Measurements from ENCODE around the gene TRIM32. TPM values are rescaled to one million over a fixed set of nuclear protein-coding genes. Genes with fewer than 3 reads are reported as not detected.

The TRIM32 gene
- total RNA-seq, 1 donor from 2014 or later = 14.5 TPM

DNA sequence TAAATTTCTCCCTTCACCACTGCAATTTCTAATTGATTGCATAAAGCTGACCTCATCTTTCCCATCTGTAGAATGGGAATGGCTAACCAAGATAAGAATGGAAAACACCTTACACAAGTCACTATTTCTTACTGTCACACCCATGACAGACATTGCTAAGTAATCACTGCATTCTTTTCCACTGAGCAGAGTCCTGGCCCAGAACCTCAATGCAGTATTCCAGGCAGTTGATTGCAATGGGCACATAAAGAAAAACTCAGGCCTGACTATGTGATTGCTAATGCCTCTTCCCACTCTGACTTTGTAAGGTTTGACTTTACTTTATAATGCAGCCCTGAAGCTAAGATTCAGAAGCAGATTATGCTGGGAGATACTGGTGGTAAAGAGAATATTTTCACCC is 29.3 kb downstream of the TRIM32 start:
- TF ChIP-seq, protein P1, sequence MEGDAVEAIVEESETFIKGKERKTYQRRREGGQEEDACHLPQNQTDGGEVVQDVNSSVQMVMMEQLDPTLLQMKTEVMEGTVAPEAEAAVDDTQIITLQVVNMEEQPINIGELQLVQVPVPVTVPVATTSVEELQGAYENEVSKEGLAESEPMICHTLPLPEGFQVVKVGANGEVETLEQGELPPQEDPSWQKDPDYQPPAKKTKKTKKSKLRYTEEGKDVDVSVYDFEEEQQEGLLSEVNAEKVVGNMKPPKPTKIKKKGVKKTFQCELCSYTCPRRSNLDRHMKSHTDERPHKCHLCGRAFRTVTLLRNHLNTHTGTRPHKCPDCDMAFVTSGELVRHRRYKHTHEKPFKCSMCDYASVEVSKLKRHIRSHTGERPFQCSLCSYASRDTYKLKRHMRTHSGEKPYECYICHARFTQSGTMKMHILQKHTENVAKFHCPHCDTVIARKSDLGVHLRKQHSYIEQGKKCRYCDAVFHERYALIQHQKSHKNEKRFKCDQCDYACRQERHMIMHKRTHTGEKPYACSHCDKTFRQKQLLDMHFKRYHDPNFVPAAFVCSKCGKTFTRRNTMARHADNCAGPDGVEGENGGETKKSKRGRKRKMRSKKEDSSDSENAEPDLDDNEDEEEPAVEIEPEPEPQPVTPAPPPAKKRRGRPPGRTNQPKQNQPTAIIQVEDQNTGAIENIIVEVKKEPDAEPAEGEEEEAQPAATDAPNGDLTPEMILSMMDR (IDR thresholded peaks at IDR 0.05) = no peak
- no peaks in the 10 kb centered on the region for H3K4me1 Mint-ChIP-seq
- intact Hi-C loops (cut with micrococcal nuclease) = no loop called here
- DNase-seq (no peak), ATAC-seq (ENCODE audit: low read depth) (no peak)
- peaks cover 2% of the 10 kb centered on the region for H3K27me3 Mint-ChIP-seq
- no peak overlapping the region for H3K4me3 Mint-ChIP-seq
- ChIA-PET POLR2A (no interaction called here), CTCF (no interaction called here)
- H3K27ac Mint-ChIP-seq = no peak overlapping the region
- H3K9me3 Mint-ChIP-seq = no peaks in the 10 kb centered on the region
- no peaks in the 10 kb centered on the region for H3K36me3 Mint-ChIP-seq (ENCODE audit: low read depth)

DNA sequence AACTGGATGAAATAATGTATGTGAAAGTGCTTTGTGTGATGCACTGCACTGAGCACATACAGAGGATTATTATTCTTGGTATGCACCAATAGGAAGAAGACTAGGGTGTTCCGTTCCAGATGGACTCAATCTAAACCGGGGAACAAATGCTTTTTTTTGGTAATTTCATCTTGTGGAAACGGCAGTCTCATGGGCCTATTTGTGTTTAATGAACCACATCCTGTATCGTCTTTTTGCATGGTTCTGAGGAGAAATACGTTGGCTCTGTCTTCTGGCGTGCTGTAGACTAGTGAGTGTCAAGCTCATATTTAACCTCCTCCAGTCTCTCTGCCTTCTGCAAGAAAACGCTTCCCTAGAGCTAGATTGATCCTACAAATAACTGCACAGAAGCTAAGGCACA is 30.0 kb downstream of the TRIM32 start:
- H3K9me3 Mint-ChIP-seq = no peaks in the 10 kb centered on the region
- H3K36me3 Mint-ChIP-seq (ENCODE audit: low read depth) = no peaks in the 10 kb centered on the region
- TF ChIP-seq, protein P1 (IDR thresholded peaks at IDR 0.05) = no peak
- DNase-seq = no peak
- H3K27me3 Mint-ChIP-seq = peaks cover 2% of the 10 kb centered on the region
- H3K4me1 Mint-ChIP-seq = no peaks in the 10 kb centered on the region
- ATAC-seq (ENCODE audit: low read depth) = no peak
- H3K4me3 Mint-ChIP-seq = no peak overlapping the region
- ChIA-PET POLR2A (no interaction called here), CTCF (no interaction called here)
- intact Hi-C loops (cut with micrococcal nuclease) = no loop called here
- H3K27ac Mint-ChIP-seq = no peak overlapping the region

DNA sequence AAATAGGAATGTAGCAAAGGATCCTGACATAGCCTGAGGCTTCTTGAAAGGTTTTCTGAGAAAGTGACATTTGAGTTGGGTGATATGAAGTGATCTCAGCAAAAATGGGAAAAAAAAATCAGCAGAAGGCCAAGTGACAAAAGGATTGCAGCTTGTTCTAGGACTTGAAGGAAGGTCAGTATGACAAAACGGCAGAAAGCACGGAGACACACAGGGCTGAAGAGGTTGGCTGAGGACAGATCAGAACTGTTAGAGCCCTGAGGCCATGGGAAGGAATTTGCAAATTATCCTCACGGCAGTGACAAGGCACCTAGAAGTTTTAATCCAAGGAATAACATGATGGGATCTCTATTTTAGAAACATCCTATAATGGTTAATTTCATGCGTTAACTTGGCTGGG is 31.0 kb downstream of the TRIM32 start:
- Mint-ChIP-seq H3K9me3 (no peaks in the 10 kb centered on the region), H3K36me3 (ENCODE audit: low read depth) (no peaks in the 10 kb centered on the region), H3K27ac (no peak overlapping the region), H3K4me3 (no peak overlapping the region), H3K4me1 (no peaks in the 10 kb centered on the region), H3K27me3 (peaks cover 2% of the 10 kb centered on the region)
- ATAC-seq (ENCODE audit: low read depth) (no peak), DNase-seq (no peak)
- TF ChIP-seq, protein P1 (IDR thresholded peaks at IDR 0.05) = no peak
- POLR2A ChIA-PET = no interaction called here
- intact Hi-C loops (cut with micrococcal nuclease) = no loop called here
- CTCF ChIA-PET = no interaction called here

DNA sequence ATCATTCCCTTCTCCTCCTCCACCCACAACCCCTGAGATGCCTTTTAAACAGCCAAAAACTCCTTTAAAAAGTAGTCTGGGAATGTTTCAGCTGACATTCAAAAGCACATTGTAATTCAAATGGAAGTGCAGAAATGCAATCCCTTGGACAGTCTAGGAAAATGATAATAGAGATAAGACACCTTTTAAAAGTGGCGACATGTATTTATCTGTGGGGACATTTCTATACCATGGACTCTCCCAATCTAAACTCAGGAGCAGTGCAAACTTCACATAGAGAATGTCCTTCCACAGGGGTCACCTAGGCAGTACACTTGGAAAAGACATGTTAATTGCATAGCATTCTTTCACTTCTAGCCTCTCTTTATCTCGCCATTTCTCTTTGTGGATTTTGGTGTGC is 33.0 kb downstream of the TRIM32 start:
- no peaks in the 10 kb centered on the region for H3K36me3 Mint-ChIP-seq (ENCODE audit: low read depth)
- POLR2A ChIA-PET = no interaction called here
- no peaks in the 10 kb centered on the region for H3K4me1 Mint-ChIP-seq
- no peaks in the 10 kb centered on the region for H3K9me3 Mint-ChIP-seq
- intact Hi-C loops (cut with micrococcal nuclease) = no loop called here
- H3K27ac Mint-ChIP-seq = no peak overlapping the region
- TF ChIP-seq, protein P1 (IDR thresholded peaks at IDR 0.05) = no peak
- CTCF ChIA-PET = no interaction called here
- no peak for ATAC-seq (ENCODE audit: low read depth)
- DNase-seq = no peak
- H3K27me3 Mint-ChIP-seq = peaks cover 2% of the 10 kb centered on the region
- no peak overlapping the region for H3K4me3 Mint-ChIP-seq

DNA sequence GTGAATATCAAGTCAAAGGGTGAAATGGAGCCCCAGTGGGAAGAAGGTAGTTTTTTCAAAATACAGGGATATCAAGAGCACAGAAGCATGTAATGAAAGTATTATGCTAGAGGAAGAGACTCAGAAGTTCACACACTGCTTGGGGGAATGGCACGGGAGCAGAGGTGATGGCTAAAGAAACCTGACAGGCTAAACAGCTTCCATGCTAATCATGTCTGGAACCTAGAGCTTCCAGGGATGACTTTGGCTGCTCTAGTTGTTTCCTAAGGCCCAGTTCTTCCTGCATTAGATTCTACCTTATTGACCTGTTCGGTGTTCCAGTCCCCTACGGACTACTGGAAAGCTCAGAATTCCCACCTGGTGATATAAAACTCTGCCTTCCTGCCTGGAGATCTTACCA is 34.3 kb downstream of the TRIM32 start:
- H3K27ac Mint-ChIP-seq = no peak overlapping the region
- H3K9me3 Mint-ChIP-seq = no peaks in the 10 kb centered on the region
- H3K36me3 Mint-ChIP-seq (ENCODE audit: low read depth) = no peaks in the 10 kb centered on the region
- peaks cover 2% of the 10 kb centered on the region for H3K27me3 Mint-ChIP-seq
- H3K4me3 Mint-ChIP-seq = no peak overlapping the region
- no peak for DNase-seq
- ChIA-PET CTCF (no interaction called here), POLR2A (no interaction called here)
- ATAC-seq (ENCODE audit: low read depth) = no peak
- TF ChIP-seq, protein P1 (IDR thresholded peaks at IDR 0.05) = no peak
- H3K4me1 Mint-ChIP-seq = no peaks in the 10 kb centered on the region
- intact Hi-C loops (cut with micrococcal nuclease) = no loop called here

All from activated B cell treated with CpG ODN at 0.5 μM for 24 hours (primary cell).